ENCODE results near the gene HSD3B7. TPM values are rescaled to one million over a fixed set of nuclear protein-coding genes. Genes with fewer than 3 reads are reported as not detected.

Gene HSD3B7
- total RNA-seq, 2 donors from 2014 or later: 10.3 to 10.7 TPM

GRCh38 chr16:31036691-31037090, 51.7 kb downstream of the HSD3B7 start:
- no peak for DNase-seq (ENCODE audit: low spot score)
- intact Hi-C loops (cut with DNase I): no loop called here
- H3K36me3 ChIP-seq: peaks cover 0 to 17% of the 10 kb centered on the region in 2 donors
- TF ChIP-seq POLR2AphosphoS5 (IDR thresholded peaks at IDR 0.05) (no peak), POLR2A (IDR thresholded peaks at IDR 0.05) (no peak)
- TF ChIP-seq, protein P1, sequence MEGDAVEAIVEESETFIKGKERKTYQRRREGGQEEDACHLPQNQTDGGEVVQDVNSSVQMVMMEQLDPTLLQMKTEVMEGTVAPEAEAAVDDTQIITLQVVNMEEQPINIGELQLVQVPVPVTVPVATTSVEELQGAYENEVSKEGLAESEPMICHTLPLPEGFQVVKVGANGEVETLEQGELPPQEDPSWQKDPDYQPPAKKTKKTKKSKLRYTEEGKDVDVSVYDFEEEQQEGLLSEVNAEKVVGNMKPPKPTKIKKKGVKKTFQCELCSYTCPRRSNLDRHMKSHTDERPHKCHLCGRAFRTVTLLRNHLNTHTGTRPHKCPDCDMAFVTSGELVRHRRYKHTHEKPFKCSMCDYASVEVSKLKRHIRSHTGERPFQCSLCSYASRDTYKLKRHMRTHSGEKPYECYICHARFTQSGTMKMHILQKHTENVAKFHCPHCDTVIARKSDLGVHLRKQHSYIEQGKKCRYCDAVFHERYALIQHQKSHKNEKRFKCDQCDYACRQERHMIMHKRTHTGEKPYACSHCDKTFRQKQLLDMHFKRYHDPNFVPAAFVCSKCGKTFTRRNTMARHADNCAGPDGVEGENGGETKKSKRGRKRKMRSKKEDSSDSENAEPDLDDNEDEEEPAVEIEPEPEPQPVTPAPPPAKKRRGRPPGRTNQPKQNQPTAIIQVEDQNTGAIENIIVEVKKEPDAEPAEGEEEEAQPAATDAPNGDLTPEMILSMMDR (IDR thresholded peaks at IDR 0.05): no peak
- H3K4me3 ChIP-seq: no peak overlapping the region
- no peaks in the 10 kb centered on the region for H3K27me3 ChIP-seq (replicated peaks; ENCODE audit: insufficient read depth)
- WGBS: 50% methylated on average over 2 of the region's 2 CpGs
- H3K27ac ChIP-seq: no peak overlapping the region
- H3K9me3 ChIP-seq: no peaks in the 10 kb centered on the region
- H3K4me1 ChIP-seq (replicated peaks): peaks cover 5% of the 10 kb centered on the region

Small RNA genes within 50 kb of the gene (small RNA-seq; reads per million reads assigned to genes)
- gene AC135048.1: 0 reads per million in 2 donors

Other genes with a start within 250 kb of the HSD3B7 start
- gene PHKG2, start 236.8 kb upstream of the HSD3B7 start, total RNA-seq: 10 to 100 TPM; 37.2 to 45.2 TPM
- 10 to 100 TPM in 1 of 2 donors, 1 to 10 TPM in 1; 3.1 to 13.2 TPM for gene CFAP119, start 223.1 kb upstream of the HSD3B7 start, total RNA-seq
- gene RNF40, start 222.9 kb upstream of the HSD3B7 start, total RNA-seq: 100 to 1,000 TPM in 1 of 2 donors, 10 to 100 TPM in 1; 89.9 to 113 TPM
- gene ZNF629, start 198.0 kb upstream of the HSD3B7 start, total RNA-seq: 10 to 100 TPM; 17.9 to 24.0 TPM
- gene BCL7C, start 91.1 kb upstream of the HSD3B7 start, total RNA-seq: 10 to 100 TPM; 54.2 to 54.8 TPM
- gene CTF1, start 88.6 kb upstream of the HSD3B7 start, total RNA-seq: 10 to 100 TPM in 1 of 2 donors, 1 to 10 TPM in 1; 9.8 to 13.9 TPM
- 100 to 1,000 TPM in 1 of 2 donors, 10 to 100 TPM in 1; 23.5 to 125 TPM for gene FBXL19, start 61.6 kb upstream of the HSD3B7 start, total RNA-seq
- 100 to 1,000 TPM in 1 of 2 donors, 10 to 100 TPM in 1; 74.6 to 114 TPM for gene ORAI3, start 36.1 kb upstream of the HSD3B7 start, total RNA-seq
- 10 to 100 TPM in 1 of 2 donors, 1 to 10 TPM in 1; 10.0 to 29.1 TPM for gene SETD1A, start 27.5 kb upstream of the HSD3B7 start, total RNA-seq
- gene STX1B, start 25.4 kb downstream of the HSD3B7 start, total RNA-seq: under 1 TPM; 0.36 to 0.91 TPM
- gene STX4, start 48.4 kb downstream of the HSD3B7 start, total RNA-seq: 10 to 100 TPM; 40.7 to 51.7 TPM
- gene ZNF668, start 89.0 kb downstream of the HSD3B7 start, total RNA-seq: 10 to 100 TPM; 15.6 to 21.4 TPM
- 10 to 100 TPM; 26.3 to 33.7 TPM for gene ZNF646, start 89.2 kb downstream of the HSD3B7 start, total RNA-seq
- gene PRSS53, start 103.7 kb downstream of the HSD3B7 start, total RNA-seq: 1 to 10 TPM; 2.5 TPM
- gene VKORC1, start 109.6 kb downstream of the HSD3B7 start, total RNA-seq: 100 to 1,000 TPM; 106 to 175 TPM
- gene BCKDK, start 123.2 kb downstream of the HSD3B7 start, total RNA-seq: 10 to 100 TPM; 78.5 to 80.6 TPM
- 100 to 1,000 TPM in 1 of 2 donors, 10 to 100 TPM in 1; 92.6 to 115 TPM for gene KAT8, start 132.5 kb downstream of the HSD3B7 start, total RNA-seq
- gene PRSS8, start 150.5 kb downstream of the HSD3B7 start, total RNA-seq: 100 to 1,000 TPM in 1 of 2 donors, 10 to 100 TPM in 1; 29.9 to 118 TPM
- gene PRSS36, start 164.9 kb downstream of the HSD3B7 start, total RNA-seq: 1 to 10 TPM; 4.3 to 4.7 TPM
- 10 to 100 TPM; 48.6 to 87.5 TPM for gene FUS, start 194.9 kb downstream of the HSD3B7 start, total RNA-seq
- 10 to 100 TPM; 27.2 to 51.6 TPM for gene PYCARD, start 217.6 kb downstream of the HSD3B7 start, total RNA-seq
- gene TRIM72, start 228.9 kb downstream of the HSD3B7 start, total RNA-seq: 1 to 10 TPM in 1 of 2 donors, under 1 TPM in 1; 0.23 to 3.9 TPM
- not detected for gene PYDC1, start 231.9 kb downstream of the HSD3B7 start, total RNA-seq

All from prostate gland (tissue), 2 donors.